IMR-90 (cell line): ENCODE results near the gene TMEM163. TPM values are rescaled to one million over a fixed set of nuclear protein-coding genes. Genes with fewer than 3 reads are reported as not detected.

ENCODE experiments used
- ATAC-seq: fragments of 200-7000 bp; cut with Tn5 transposase; 2 replicates; pipeline ENCODE4 v1.9.1; 2020; ENCODE audit warnings: low read depth, mild to moderate bottlenecking, moderate library complexity
- BruUV-seq: library from RNA; stranded (reverse); fragments of 400-500 nt; replicated peaks from 2 replicates; lab custom pipeline; 2021; lab: Mats Ljungman, UMichigan
- CTCF ChIA-PET: fragments of 300-600 bp; formaldehyde crosslinking; extraction: SDS; loops from one replicate; lab custom pipeline; 2021; ENCODE audit warnings: antibody characterized with exemption; lab: Yijun Ruan, JAX
- POLR2A ChIA-PET: fragments of 300-600 bp; sonication (Branson Sonifier 250); formaldehyde crosslinking; loops from one replicate; lab custom pipeline; 2022; ENCODE audit warnings: antibody characterized with exemption; ENCODE audit not compliant: unreplicated experiment; lab: Charles Lee
- DNase-seq: peaks from one replicate; pipeline ENCODE4 v3.0.0; 2013
- H2AFZ ChIP-seq: replicated peaks from 2 replicates; pipeline ENCODE3; 2013; ENCODE audit warnings: low read length, mild to moderate bottlenecking; ENCODE audit not compliant: poor library complexity
- H2AK5ac ChIP-seq: 2 replicates; pipeline ENCODE4 v1.6.1; 2013; ENCODE audit warnings: low read depth, low read length, inconsistent platforms
- H2AK9ac ChIP-seq: replicated peaks from 2 replicates; pipeline ENCODE3; 2013; ENCODE audit warnings: mild to moderate bottlenecking, low read depth, low read length, moderate library complexity; ENCODE audit not compliant: poor library complexity
- H2BK120ac ChIP-seq: 2 replicates; pipeline ENCODE4 v1.6.1; 2013; ENCODE audit warnings: low read depth, low read length, inconsistent platforms
- H2BK15ac ChIP-seq: 3 replicates; pipeline ENCODE4 v1.6.1; 2013; ENCODE audit warnings: low read depth, low read length, inconsistent platforms
- H2BK20ac ChIP-seq: 2 replicates; pipeline ENCODE4 v1.6.1; 2013; ENCODE audit warnings: low read depth, mild to moderate bottlenecking, inconsistent platforms, low read length, moderate library complexity
- H2BK5ac ChIP-seq: 2 replicates; pipeline ENCODE4 v1.6.1; 2013; ENCODE audit warnings: mild to moderate bottlenecking, low read depth, low read length, inconsistent platforms; ENCODE audit not compliant: poor library complexity, severe bottlenecking
- H3K14ac ChIP-seq: replicated peaks from 2 replicates; pipeline ENCODE4 v1.6.1; 2013; ENCODE audit warnings: low read depth, low read length, inconsistent platforms
- H3K18ac ChIP-seq: 2 replicates; pipeline ENCODE4 v1.6.1; 2013; ENCODE audit warnings: low read depth, low read length, control low read depth
- H3K23ac ChIP-seq: 2 replicates; pipeline ENCODE4 v1.6.1; 2013; ENCODE audit warnings: low read depth, low read length, inconsistent platforms
- H3K27ac ChIP-seq: 2 replicates; pipeline ENCODE4 v1.5.1; 2013; ENCODE audit warnings: mild to moderate bottlenecking, control low read depth, low read length; ENCODE audit not compliant: insufficient read depth
- H3K27me3 ChIP-seq: 2 replicates; pipeline ENCODE4 v1.6.1; 2013; ENCODE audit warnings: low read length; ENCODE audit not compliant: control insufficient read depth, insufficient read depth
- H3K36me3 ChIP-seq: 2 replicates; pipeline ENCODE4 v1.6.1; 2013; ENCODE audit warnings: low read length, mixed read lengths; ENCODE audit not compliant: control insufficient read depth, insufficient read depth
- H3K4ac ChIP-seq: 2 replicates; pipeline ENCODE4 v1.6.1; 2013; ENCODE audit warnings: low read depth, low read length, inconsistent platforms
- H3K4me1 ChIP-seq: 2 replicates; pipeline ENCODE4 v1.6.1; 2013; ENCODE audit warnings: low read length, mixed read lengths; ENCODE audit not compliant: control insufficient read depth, insufficient read depth
- H3K4me2 ChIP-seq: 2 replicates; pipeline ENCODE4 v1.6.1; 2013; ENCODE audit warnings: low read depth, mild to moderate bottlenecking, control low read depth, low read length, moderate library complexity
- H3K4me3 ChIP-seq: 2 replicates; pipeline ENCODE4 v1.5.1; 2013; ENCODE audit warnings: low read depth, mild to moderate bottlenecking, control low read depth, low read length, moderate library complexity; ENCODE audit not compliant: insufficient read depth
- H3K56ac ChIP-seq: 2 replicates; pipeline ENCODE4 v1.6.1; 2013; ENCODE audit warnings: low read length, inconsistent platforms; ENCODE audit not compliant: insufficient read depth; ENCODE audit errors: extremely low read depth
- H3K79me1 ChIP-seq, 2 experiments: 2 replicates each; pipeline ENCODE4 v1.6.1; 2013; ENCODE audit warnings: low read length in 2 of 2, inconsistent platforms in 1 of 2, low read depth in 1 of 2
- H3K9ac ChIP-seq: 2 replicates; pipeline ENCODE4 v1.6.1; 2013; ENCODE audit warnings: low read depth, low read length, control low read depth
- H3K9me1 ChIP-seq: 2 replicates; pipeline ENCODE4 v1.6.1; 2013; ENCODE audit warnings: low read length, inconsistent platforms; ENCODE audit not compliant: insufficient read depth
- H3K9me3 ChIP-seq: 2 replicates; pipeline ENCODE4 v1.6.1; 2013; ENCODE audit warnings: low read length; ENCODE audit not compliant: control insufficient read depth, insufficient read depth
- H4K20me1 ChIP-seq: 2 replicates; pipeline ENCODE4 v1.6.1; 2013; ENCODE audit warnings: low read length, inconsistent platforms; ENCODE audit not compliant: insufficient read depth
- H4K5ac ChIP-seq: 2 replicates; pipeline ENCODE4 v1.6.1; 2013; ENCODE audit warnings: mild to moderate bottlenecking, low read depth, low read length, control low read depth
- H4K8ac ChIP-seq, 2 experiments: 2 replicates each; pipeline ENCODE4 v1.6.1; 2013; ENCODE audit warnings: low read depth in 2 of 2, low read length in 2 of 2, control low read depth in 1 of 2, inconsistent platforms in 1 of 2
- H4K91ac ChIP-seq: 2 replicates; pipeline ENCODE4 v1.6.1; 2013; ENCODE audit warnings: low read depth, low read length, inconsistent platforms; ENCODE audit not compliant: insufficient read depth
- CEBPB ChIP-seq: IDR thresholded peaks from 2 replicates; pipeline ENCODE4 v1.6.1; 2012; ENCODE audit warnings: low read depth, low read length, improper control_type of control experiment
- CTCF ChIP-seq: conservative IDR thresholded peaks from 2 replicates; pipeline ENCODE4 v1.5.1; 2012; ENCODE audit warnings: mild to moderate bottlenecking, low read depth, low read length, improper control_type of control experiment
- FOS ChIP-seq: fragments of 150-350 bp; IDR thresholded peaks from 2 replicates; pipeline ENCODE4 v1.6.1; 2016; ENCODE audit warnings: low read depth, low read length
- SMC3 ChIP-seq: fragments of 150-350 bp; IDR thresholded peaks from 2 replicates; pipeline ENCODE4 v1.6.1; 2016; ENCODE audit warnings: low read depth, mild to moderate bottlenecking, antibody characterized with exemption, low read length, moderate library complexity
- WGBS, 2 experiments: methylation state at CpG; one replicate each; pipeline versions ENCODE4 v1.1.5 to v1.1.7; 2013; ENCODE audit warnings: missing lambda C conversion rate in 2 of 2; ENCODE audit not compliant: insufficient read length in 1 of 2; ENCODE audit errors: extremely low coverage in 2 of 2; 5-methylcytosine and 5-hydroxymethylcytosine counted together
- dilution Hi-C: fragments of 300-500 bp; cut with HindIII; formaldehyde crosslinking; loops from one replicate; pipeline ENCODE4 v1.14.3; 2018; ENCODE audit warnings: low sequenced_read_pairs; ENCODE audit not compliant: unreplicated experiment
- in situ Hi-C: fragments of 300-500 bp; cut with MboI; formaldehyde crosslinking; loops from 3 replicates; pipeline ENCODE4 v1.14.3; 2019; ENCODE audit warnings: low sequenced_read_pairs, inconsistent platforms, mixed read lengths
- intact Hi-C: fragments of 100-400 bp; cut with micrococcal nuclease; formaldehyde crosslinking; loops from 2 replicates; pipeline ENCODE4 v1.10.0; 2022
- polyA plus RNA-seq, 3 experiments: library from polyadenylated mRNA; depleted of rRNA; stranded (reverse); fragments of >200 nt; gene quantifications; 2 replicates each; pipeline ENCODE4 v1.2.3, GENCODE V29; 2012; ENCODE audit warnings: low replicate concordance in 1 of 3
- total RNA-seq: library from RNA; depleted of rRNA; stranded (reverse); fragments of >200 nt; gene quantifications from 2 replicates; pipeline ENCODE4 v1.2.3, GENCODE V29; 2012

The TMEM163 gene
- total and polyA plus RNA-seq, 2 of the 4 experiments (the other 2 are of a cell fraction) = not detected

- TF ChIP-seq CEBPB (peak; percentile 73), CTCF (no peak), SMC3 (no peak), FOS (0 out of 2 replicates have a peak, but pooled peaks have one; percentile 17)
- Histone ChIP-seq H2AFZ (no peak overlapping the region), H2AK9ac (no peak overlapping the region), H3K14ac (0 out of 2 replicates have a peak overlapping the region, but pooled peaks have one; percentile 54), H3K23ac (peak overlapping the region; percentile 79; the same call in 1 of the 2 replicates), H3K4me1 (peaks cover 30% of the 10 kb centered on the region), H4K91ac (peak overlapping the region; percentile 33; the same call in 1 of the 2 replicates), H3K4ac (peak overlapping the region; percentile 68; the same call in 1 of the 2 replicates), H3K36me3 (peaks cover 6% of the 10 kb centered on the region), H2BK120ac (peak overlapping the region; percentile 66), H2AK5ac (no peak overlapping the region), H3K9ac (no peak overlapping the region; the same call in 1 of the 2 replicates), H3K27me3 (no peaks in the 10 kb centered on the region), H2BK5ac (peak overlapping the region; percentile 84), H3K9me3 (no peaks in the 10 kb centered on the region), H4K8ac (peak overlapping the region in 1 of 2 experiments; percentile 64; a peak in 1 of 4 replicates), H3K4me3 (no peak overlapping the region), H3K4me2 (peak overlapping the region; percentile 55; the same call in 1 of the 2 replicates), H3K27ac (no peak overlapping the region), H3K79me1 (peaks cover 8 to 51% of the 10 kb centered on the region in 2 experiments), H4K20me1 (peaks cover 6% of the 10 kb centered on the region; the same call in 1 of the 2 replicates), H3K56ac (no peak overlapping the region), H3K18ac (no peak overlapping the region; the same call in 1 of the 2 replicates), H4K5ac (peak overlapping the region; percentile 19; the same call in 1 of the 2 replicates), H2BK15ac (no peak overlapping the region; the same call in 2 of the 3 replicates), H2BK20ac (peak overlapping the region; percentile 87), H3K9me1 (peaks cover 19% of the 10 kb centered on the region)
- in situ Hi-C loops = loop anchor here (5.0 to 25.0 kb wide), 2 partner anchors 296 to 526 kb away; no protein-coding TSS in a partner anchor
- DNase-seq = peak; percentile 78
- ChIA-PET CTCF (interaction anchor here (0.6 to 2.9 kb wide), 4 partner anchors 15 to 529 kb away, joined by 3 to 22 read pairs (median 3); no protein-coding TSS in a partner anchor), POLR2A (no interaction called here)
- no TSS peak for BruUV-seq
- dilution Hi-C loops = no loop called here
- intact Hi-C loops = loop anchor here (5.0 kb wide), 1 partner anchor 181 kb away; no protein-coding TSS in a partner anchor
- peak; percentile 10 for ATAC-seq
- 17% methylated on average over 1 of the region's 1 CpG; no CpG with 5 or more reads in 1 of the 2 experiments for WGBS, 2 experiments
These were observed 305.4 kb downstream of the TMEM163 start for GRCh38 chr2:134413430-134413829.
